ENCODE data around the gene CXADR.

GRCh38 chr21:17552410-17552809 is 39.6 kb downstream of the CXADR start:
- no peak for TF ChIP-seq REST (IDR thresholded peaks at IDR 0.05)
- TF ChIP-seq CTCF (IDR thresholded peaks at IDR 0.05; ENCODE audit: low read depth, low read length, missing input control): no peak
- no peak for TF ChIP-seq HNF4G (IDR thresholded peaks at IDR 0.05)
- no peak for TF ChIP-seq YY1 (IDR thresholded peaks at IDR 0.05)
